H9 (cell line): ENCODE results near the gene GRAMD1B. TPM values are rescaled to one million over a fixed set of nuclear protein-coding genes. Genes with fewer than 3 reads are reported as not detected.

Source experiments
- DNase-seq: peaks from one replicate; pipeline ENCODE4 v3.0.0-alpha.2; 2017
- H2AFZ ChIP-seq: one replicate; pipeline ENCODE4 v1.6.1; 2013; ENCODE audit warnings: mild to moderate bottlenecking, low read length, control low read depth, moderate library complexity
- H2AK5ac ChIP-seq: 2 replicates; pipeline ENCODE4 v1.6.1; 2013; ENCODE audit warnings: low read length, control low read depth, mixed read lengths; ENCODE audit not compliant: insufficient read length
- H2BK120ac ChIP-seq: one replicate; pipeline ENCODE4 v1.6.1; 2013; ENCODE audit warnings: low read depth, mild to moderate bottlenecking, low read length, control low read depth, inconsistent platforms; ENCODE audit not compliant: poor library complexity, severe bottlenecking
- H2BK12ac ChIP-seq: 2 replicates; pipeline ENCODE4 v1.6.1; 2013; ENCODE audit warnings: low read length, control low read depth, mixed read lengths, low read depth; ENCODE audit not compliant: insufficient read length
- H2BK15ac ChIP-seq: 2 replicates; pipeline ENCODE4 v1.6.1; 2013; ENCODE audit warnings: low read depth, low read length, control low read depth
- H2BK20ac ChIP-seq: one replicate; pipeline ENCODE4 v1.6.1; 2013; ENCODE audit warnings: low read depth, mild to moderate bottlenecking, low read length, control low read depth, inconsistent platforms; ENCODE audit not compliant: poor library complexity, severe bottlenecking
- H2BK5ac ChIP-seq: 2 replicates; pipeline ENCODE4 v1.6.1; 2013; ENCODE audit warnings: low read length, control low read depth, mixed read lengths; ENCODE audit not compliant: insufficient read length
- H3K14ac ChIP-seq: 2 replicates; pipeline ENCODE4 v1.6.1; 2013; ENCODE audit warnings: low read length, control low read depth; ENCODE audit not compliant: insufficient read depth
- H3K18ac ChIP-seq: 2 replicates; pipeline ENCODE4 v1.6.1; 2013; ENCODE audit warnings: low read depth, mild to moderate bottlenecking, mixed read lengths, low read length, control low read depth; ENCODE audit not compliant: insufficient read length
- H3K23ac ChIP-seq: 2 replicates; pipeline ENCODE4 v1.6.1; 2013; ENCODE audit warnings: low read length, control low read depth, mixed read lengths, low read depth; ENCODE audit not compliant: insufficient read length
- H3K23me2 ChIP-seq: 2 replicates; pipeline ENCODE4 v1.6.1; 2013; ENCODE audit warnings: low read depth, mild to moderate bottlenecking, mixed read lengths, low read length, control low read depth; ENCODE audit not compliant: insufficient read length, poor library complexity, severe bottlenecking
- H3K27ac ChIP-seq: 2 replicates; pipeline ENCODE4 v1.5.1; 2013; ENCODE audit warnings: low read length, control low read depth, mixed read lengths, low read depth; ENCODE audit not compliant: insufficient read length
- H3K27me3 ChIP-seq: 2 replicates; pipeline ENCODE4 v1.6.1; 2013; ENCODE audit warnings: low read length, control low read depth, inconsistent platforms; ENCODE audit not compliant: insufficient read depth
- H3K4ac ChIP-seq: 2 replicates; pipeline ENCODE4 v1.6.1; 2013; ENCODE audit warnings: low read depth, mild to moderate bottlenecking, control low read depth, inconsistent platforms, low read length, moderate library complexity
- H3K4me1 ChIP-seq: 2 replicates; pipeline ENCODE4 v1.6.1; 2013; ENCODE audit warnings: low read length, control low read depth, inconsistent platforms; ENCODE audit not compliant: insufficient read depth
- H3K4me2 ChIP-seq: 2 replicates; pipeline ENCODE4 v1.6.1; 2013; ENCODE audit warnings: low read length, control low read depth, mixed read lengths; ENCODE audit not compliant: insufficient read length, insufficient read depth
- H3K56ac ChIP-seq: 2 replicates; pipeline ENCODE4 v1.6.1; 2013; ENCODE audit warnings: low read depth, mild to moderate bottlenecking, mixed read lengths, low read length, control low read depth; ENCODE audit not compliant: insufficient read length
- H3K79me1 ChIP-seq: 2 replicates; pipeline ENCODE4 v1.6.1; 2013; ENCODE audit warnings: low read depth, mild to moderate bottlenecking, moderate library complexity, low read length, control low read depth, inconsistent platforms; ENCODE audit not compliant: insufficient read depth, poor library complexity, severe bottlenecking
- H3K79me2 ChIP-seq: 2 replicates; pipeline ENCODE4 v1.6.1; 2013; ENCODE audit warnings: low read length, control low read depth, inconsistent platforms; ENCODE audit not compliant: insufficient read depth
- H3K9ac ChIP-seq: 2 replicates; pipeline ENCODE4 v1.6.1; 2013; ENCODE audit warnings: low read length, control low read depth, mixed read lengths; ENCODE audit not compliant: insufficient read length; ENCODE audit errors: extremely low read depth
- H3K9me3 ChIP-seq: one replicate; pipeline ENCODE4 v1.6.1; 2013; ENCODE audit warnings: low read depth, low read length, inconsistent platforms; ENCODE audit not compliant: control insufficient read depth
- H3T11ph ChIP-seq: one replicate; pipeline ENCODE4 v1.6.1; 2013; ENCODE audit warnings: mild to moderate bottlenecking, low read length, control low read depth, inconsistent platforms
- H4K20me1 ChIP-seq: one replicate; pipeline ENCODE4 v1.6.1; 2013; ENCODE audit not compliant: control insufficient read depth, insufficient read length, insufficient read depth
- H4K5ac ChIP-seq: 2 replicates; pipeline ENCODE4 v1.6.1; 2013; ENCODE audit warnings: low read depth, mild to moderate bottlenecking, mixed read lengths, low read length, control low read depth; ENCODE audit not compliant: insufficient read length
- H4K8ac ChIP-seq: replicated peaks from 2 replicates; pipeline ENCODE4 v1.6.1; 2013; ENCODE audit warnings: low read length, control low read depth, mixed read lengths, low read depth; ENCODE audit not compliant: insufficient read length
- H4K91ac ChIP-seq: 2 replicates; pipeline ENCODE4 v1.6.1; 2013; ENCODE audit warnings: low read depth, mild to moderate bottlenecking, moderate library complexity, mixed read lengths, low read length, control low read depth; ENCODE audit not compliant: insufficient read length
- H3K27ac Mint-ChIP-seq, 3 experiments: 2 replicates in 2 of 3; 3 replicates in 1 of 3; pipeline ENCODE4 v1.8.0; 2020 to 2021; ENCODE audit warnings: mixed read lengths in 3 of 3, mild to moderate bottlenecking in 1 of 3, moderate library complexity in 1 of 3
- H3K27me3 Mint-ChIP-seq: 2 replicates; pipeline ENCODE4 v1.8.0; 2021; ENCODE audit warnings: low read depth, mild to moderate bottlenecking, moderate library complexity, mixed read lengths
- H3K36me3 Mint-ChIP-seq, 3 experiments: 2 replicates in 2 of 3; 3 replicates in 1 of 3; pipeline ENCODE4 v1.8.0; 2020 to 2021; ENCODE audit warnings: low read depth in 3 of 3, mixed read lengths in 3 of 3; ENCODE audit not compliant: insufficient read depth in 1 of 3
- H3K4me1 Mint-ChIP-seq, 2 experiments: 2 replicates each; pipeline ENCODE4 v1.8.0; 2020; ENCODE audit warnings: mixed read lengths in 2 of 2
- H3K4me3 Mint-ChIP-seq, 2 experiments: 2 replicates in 1 of 2; 3 replicates in 1 of 2; pipeline ENCODE4 v1.8.0; 2020 to 2021; ENCODE audit warnings: mild to moderate bottlenecking in 2 of 2, mixed read lengths in 2 of 2, moderate library complexity in 1 of 2
- H3K9me3 Mint-ChIP-seq, 2 experiments: 2 replicates in 1 of 2; 3 replicates in 1 of 2; pipeline ENCODE4 v1.8.0; 2020; ENCODE audit warnings: mild to moderate bottlenecking in 2 of 2, mixed read lengths in 2 of 2, moderate library complexity in 1 of 2
- CTCF ChIP-seq: fragments of 200-600 bp; sonication (generic); conservative IDR thresholded peaks from 3 replicates; pipeline ENCODE4 v1.8.0; 2021; ENCODE audit warnings: antibody characterized with exemption, mild to moderate bottlenecking
- WGBS: extraction: QIAGEN DNeasy Blood & Tissue Kit; methylation state at CpG from one replicate; pipeline ENCODE4 v1.1.7; 2013; ENCODE audit warnings: missing lambda C conversion rate, low lambda C conversion rate, mixed read lengths; ENCODE audit not compliant: insufficient read length; ENCODE audit errors: extremely low coverage; 5-methylcytosine and 5-hydroxymethylcytosine counted together
- total RNA-seq: library from RNA; stranded (reverse); gene quantifications from 2 replicates; pipeline ENCODE4 v1.2.1, GENCODE V29; 2021

The GRAMD1B gene
- total RNA-seq, 1 experiment from 2014 or later: 25.9 TPM

- peaks cover 0 to 6% (median 0%) of the 10 kb centered on the region in 3 experiments; a peak in 3 of 7 replicates for H3K36me3 Mint-ChIP-seq
- Histone ChIP-seq H3K56ac (no peak overlapping the region), H2BK12ac (no peak overlapping the region), H3K9me3 (no peaks in the 10 kb centered on the region), H4K91ac (no peak overlapping the region), H4K5ac (no peak overlapping the region), H2AFZ (no peak overlapping the region), H3K23me2 (no peaks in the 10 kb centered on the region), H3K18ac (no peak overlapping the region), H2BK120ac (no peak overlapping the region), H3K79me1 (no peaks in the 10 kb centered on the region), H3K14ac (no peak overlapping the region), H3K4me1 (peaks cover 6% of the 10 kb centered on the region; the same call in 1 of the 2 replicates), H2BK5ac (no peak overlapping the region), H3K27ac (no peak overlapping the region), H2AK5ac (no peak overlapping the region), H4K20me1 (no peaks in the 10 kb centered on the region), H3K79me2 (no peaks in the 10 kb centered on the region), H4K8ac (no peak overlapping the region), H3K27me3 (no peaks in the 10 kb centered on the region), H2BK15ac (no peak overlapping the region), H3T11ph (no peak overlapping the region), H2BK20ac (no peak overlapping the region), H3K23ac (no peak overlapping the region), H3K4ac (no peak overlapping the region), H3K4me2 (no peak overlapping the region), H3K9ac (no peak overlapping the region)
- H3K9me3 Mint-ChIP-seq: no peaks in the 10 kb centered on the region
- no CpG with 5 or more reads among the region's 7 CpGs for WGBS
- H3K4me1 Mint-ChIP-seq: peaks cover 51 to 55% of the 10 kb centered on the region in 2 experiments
- no peak for DNase-seq
- H3K27ac Mint-ChIP-seq: peak overlapping the region in 2 of 3 experiments; percentile 4 to 35; a peak in 2 of 7 replicates
- no peak overlapping the region for H3K4me3 Mint-ChIP-seq
- TF ChIP-seq CTCF: no peak
- no peaks in the 10 kb centered on the region; the same call in 1 of the 2 replicates for H3K27me3 Mint-ChIP-seq
Measured at GRCh38 chr11:123531325-123531724, 101.3 kb downstream of the GRAMD1B start.
